Endothelial cell of umbilical vein (primary cell): Measurements from ENCODE around the gene ZIC4. TPM values are rescaled to one million over a fixed set of nuclear protein-coding genes. Genes with fewer than 3 reads are reported as not detected.

Experiments used
- BruUV-seq: library from RNA; stranded (reverse); fragments of 400-500 nt; replicated peaks from 2 replicates; lab custom pipeline; 2021; lab: Mats Ljungman, UMichigan
- CTCF ChIA-PET: fragments of 300-600, 350-600 bp; sonication (Branson Sonifier 250); formaldehyde crosslinking; loops from one replicate; lab custom pipeline; 2021; ENCODE audit warnings: antibody characterized with exemption, inconsistent platforms; lab: Charles Lee
- POLR2A ChIA-PET: fragments of 300-600, 350-600 bp; sonication (Branson Sonifier 250); formaldehyde crosslinking; loops from one replicate; lab custom pipeline; 2021; ENCODE audit warnings: antibody characterized with exemption, inconsistent platforms; lab: Charles Lee
- DNase-seq: peaks from one replicate; pipeline ENCODE4 v3.0.0-alpha.2; 2011; ENCODE audit warnings: low read depth, low spot score
- FAIRE-seq: peaks from 2 replicates; lab custom pipeline; 2011; peaks lifted over from hg19 to GRCh38; lab: Jason Lieb, UNC
- H2AFZ ChIP-seq: 2 replicates; pipeline ENCODE4 v1.6.0; 2012; ENCODE audit warnings: low read depth, low read length, control low read depth, inconsistent platforms
- H3K27ac ChIP-seq: 2 replicates; pipeline ENCODE4 v1.5.1; 2011; ENCODE audit warnings: low read depth, mild to moderate bottlenecking, control low read depth, low read length, moderate library complexity; ENCODE audit not compliant: insufficient read depth
- H3K27me3 ChIP-seq, 2 experiments: 2 replicates each; pipeline versions ENCODE4 v1.6.0 to v1.6.1; 2011; ENCODE audit warnings: low read length in 2 of 2, mixed read lengths in 1 of 2; ENCODE audit not compliant: control insufficient read depth in 2 of 2, insufficient read depth in 2 of 2
- H3K36me3 ChIP-seq, 2 experiments: 2 replicates in 1 of 2; 3 replicates in 1 of 2; pipeline ENCODE4 v1.5.1; 2011; ENCODE audit warnings: low read length in 2 of 2, mild to moderate bottlenecking in 1 of 2, moderate library complexity in 1 of 2; ENCODE audit not compliant: control insufficient read depth in 2 of 2, insufficient read depth in 2 of 2; ENCODE audit errors: extremely low read depth in 1 of 2
- H3K4me1 ChIP-seq: 3 replicates; pipeline ENCODE4 v1.5.1; 2011; ENCODE audit warnings: mild to moderate bottlenecking, low read length; ENCODE audit not compliant: control insufficient read depth, insufficient read depth; ENCODE audit errors: extremely low read depth
- H3K4me2 ChIP-seq: 2 replicates; pipeline ENCODE4 v1.6.1; 2011; ENCODE audit warnings: low read length, control low read depth, mixed read lengths; ENCODE audit not compliant: insufficient read depth
- H3K4me3 ChIP-seq, 3 experiments: fragments of 200-600 bp in 1 of 3; sonication (generic), shearing (Covaris generic) in 1 of 3; replicated peaks in 1 of 3; 2 replicates each; pipeline ENCODE4 v1.5.1; 2011 to 2016; ENCODE audit warnings: control low read depth in 3 of 3, low read length in 3 of 3, mild to moderate bottlenecking in 2 of 3, inconsistent platforms in 1 of 3, low read depth in 1 of 3, moderate library complexity in 1 of 3; ENCODE audit not compliant: insufficient read depth in 1 of 3
- H3K79me2 ChIP-seq: 2 replicates; pipeline ENCODE4 v1.6.0; 2012; ENCODE audit warnings: low read length, inconsistent platforms; ENCODE audit not compliant: control insufficient read depth, insufficient read depth
- H3K9ac ChIP-seq: replicated peaks from 2 replicates; pipeline ENCODE3; 2011; ENCODE audit warnings: low read length, control low read depth; ENCODE audit not compliant: insufficient read depth; ENCODE audit errors: extremely low read depth
- H3K9me1 ChIP-seq: replicated peaks from 3 replicates; pipeline ENCODE4 v1.6.0; 2011; ENCODE audit warnings: mild to moderate bottlenecking, low read length; ENCODE audit not compliant: control insufficient read depth, insufficient read depth; ENCODE audit errors: extremely low read depth
- H3K9me3 ChIP-seq: replicated peaks from 2 replicates; pipeline ENCODE4 v1.5.1; 2012; ENCODE audit warnings: low read length, inconsistent platforms; ENCODE audit not compliant: control insufficient read depth, insufficient read depth
- H4K20me1 ChIP-seq: replicated peaks from 2 replicates; pipeline ENCODE3; 2011; ENCODE audit warnings: mild to moderate bottlenecking, low read length; ENCODE audit not compliant: control insufficient read depth, insufficient read depth; ENCODE audit errors: extremely low read depth
- CTCF ChIP-seq, 2 donors: IDR thresholded peaks; 1 replicate in 1 of 2; 2 replicates in 1 of 2; pipeline ENCODE4 v1.5.1; 2011; ENCODE audit warnings: low read length in 2 of 2, mild to moderate bottlenecking in 2 of 2, moderate library complexity in 2 of 2, control low read depth in 1 of 2, inconsistent platforms in 1 of 2, low read depth in 1 of 2; ENCODE audit not compliant: insufficient read depth in 1 of 2; ENCODE audit errors: extremely low read depth in 1 of 2
- EZH2 ChIP-seq: IDR thresholded peaks from 2 replicates; pipeline ENCODE4 v1.6.1; 2012; ENCODE audit warnings: borderline replicate concordance, low read depth, mild to moderate bottlenecking, moderate library complexity, low read length, inconsistent platforms; ENCODE audit not compliant: severe bottlenecking
- GATA2 ChIP-seq: IDR thresholded peaks from 2 replicates; pipeline ENCODE4 v1.7.0; 2011; ENCODE audit warnings: low read depth, mild to moderate bottlenecking, moderate library complexity, mixed read lengths, low read length; ENCODE audit not compliant: insufficient read length, insufficient read depth
- JUN ChIP-seq: IDR thresholded peaks from 2 replicates; pipeline ENCODE4 v1.6.1; 2011; ENCODE audit warnings: borderline replicate concordance, low read depth; ENCODE audit not compliant: insufficient read length, insufficient read depth
- POLR2A ChIP-seq: IDR thresholded peaks from 2 replicates; pipeline ENCODE4 v1.6.1; 2012; ENCODE audit warnings: low read depth, mild to moderate bottlenecking, control low read depth, low read length
- POLR2AphosphoS5 ChIP-seq: IDR thresholded peaks from 2 replicates; pipeline ENCODE4 v1.6.1; 2012; ENCODE audit warnings: low read depth, mild to moderate bottlenecking, control low read depth, low read length, moderate library complexity; ENCODE audit not compliant: insufficient read depth
- dilution Hi-C: fragments of 300-500 bp; cut with MboI; formaldehyde crosslinking; loops from one replicate; pipeline ENCODE4 v1.15.0; 2019; ENCODE audit warnings: low sequenced_read_pairs; ENCODE audit not compliant: extremely low pct_ligation_motif_present
- intact Hi-C: fragments of 100-400 bp; cut with micrococcal nuclease; formaldehyde crosslinking; loops from one replicate; pipeline ENCODE4 v1.10.0; 2022
- polyA plus RNA-seq, 4 experiments: library from polyadenylated mRNA; depleted of rRNA in 3 of 4; stranded (reverse) in 3 of 4; unstranded in 1 of 4; fragments of >200 nt; gene quantifications; 2 replicates each; pipeline versions ENCODE4 v1.2.1 to v1.2.3, GENCODE V29; 2011 to 2012; ENCODE audit warnings: missing spikeins in 1 of 4
- total RNA-seq: library from RNA; stranded (reverse); gene quantifications from 2 replicates; pipeline ENCODE4 v1.2.3, GENCODE V29; 2021

ZIC4 gene
- total and polyA plus RNA-seq, 2 donors (not counting 3 experiments of a cell fraction or from before 2014, with no cell fraction given): not detected

GRCh38 chr3:147397875-147398812, 8.2 kb downstream of the ZIC4 start:
- peaks cover 82 to 95% of the 10 kb centered on the region in 2 experiments for H3K27me3 ChIP-seq
- dilution Hi-C loops: no loop called here

More at GRCh38 chr3:147397875-147398812, 8.2 kb downstream of the ZIC4 start:
- H3K79me2 ChIP-seq: no peaks in the 10 kb centered on the region
- CTCF ChIA-PET: interaction anchor here (1.4 kb wide), 1 partner anchor 679 kb away, joined by 3 read pairs; no protein-coding TSS in a partner anchor
- FAIRE-seq: no peak
- no peak for DNase-seq
- no peak overlapping the region for H3K27ac ChIP-seq
- BruUV-seq: no TSS peak
- POLR2A ChIA-PET: no interaction called here
- TF ChIP-seq POLR2AphosphoS5 (no peak), CTCF (IDR thresholded peaks at IDR 0.05; ENCODE audit: extremely low read depth in 1 of 2, insufficient read depth in 1 of 2, low read depth in 1 of 2, low read length in 2 of 2) (no peak), POLR2A (no peak), JUN (no peak), EZH2 (peak; percentile 59), GATA2 (no peak)
- no peaks in the 10 kb centered on the region for H3K36me3 ChIP-seq
- H4K20me1 ChIP-seq: no peaks in the 10 kb centered on the region
- H2AFZ ChIP-seq: no peak overlapping the region
- H3K9me3 ChIP-seq: no peaks in the 10 kb centered on the region
- H3K9ac ChIP-seq: no peak overlapping the region
- no peaks in the 10 kb centered on the region for H3K9me1 ChIP-seq
- H3K4me2 ChIP-seq: no peak overlapping the region
- intact Hi-C loops: no loop called here
- no peak overlapping the region for H3K4me3 ChIP-seq
- H3K4me1 ChIP-seq: no peaks in the 10 kb centered on the region
